Fibroblast of skin of back (primary cell): ENCODE results near the gene TNIK.
A peak's percentile ranks its signal among the peaks of the same experiment; 100 is the strongest.
"Not testable (repeated sequence)": the region's sequence is repeated elsewhere in the genome, so short reads cannot be mapped to it uniquely, and the experiment has no call there.

Experiments used
- DNase-seq: peaks from one replicate; pipeline ENCODE4 v3.0.0-alpha.2; 2013

Gene TNIK

GRCh38 chr3:171383206-171384018 lies 76.8 kb downstream of the TNIK start:
- no peak for DNase-seq

- DNase-seq, result not testable (repeated sequence)
These were observed 77.9 kb downstream of the TNIK start for GRCh38 chr3:171382347-171382746.

- no peak for DNase-seq
These were observed 79.3 kb downstream of the TNIK start for GRCh38 chr3:171380711-171381425.

GRCh38 chr3:171379961-171380483 lies 80.2 kb downstream of the TNIK start:
- no peak for DNase-seq

GRCh38 chr3:171379281-171379680 lies 80.9 kb downstream of the TNIK start:
- peak; percentile 68 for DNase-seq

- DNase-seq, result no peak
These were observed 81.6 kb downstream of the TNIK start for GRCh38 chr3:171378586-171378985.

GRCh38 chr3:171377859-171378258 lies 82.3 kb downstream of the TNIK start:
- DNase-seq, result no peak

- no peak for DNase-seq
These were observed 83.6 kb downstream of the TNIK start for GRCh38 chr3:171376596-171376947.

GRCh38 chr3:171375666-171376595 lies 84.3 kb downstream of the TNIK start:
- DNase-seq, result no peak

- DNase-seq, result peak; percentile 72
These were observed 85.4 kb downstream of the TNIK start for GRCh38 chr3:171374661-171375285.

GRCh38 chr3:171374260-171374659 lies 85.9 kb downstream of the TNIK start:
- DNase-seq, result no peak

- DNase-seq, result no peak
These were observed 86.5 kb downstream of the TNIK start for GRCh38 chr3:171373711-171374110.

GRCh38 chr3:171372694-171373093 lies 87.5 kb downstream of the TNIK start:
- DNase-seq, result no peak

- no peak for DNase-seq
These were observed 88.9 kb downstream of the TNIK start for GRCh38 chr3:171371354-171371753.

- DNase-seq, result no peak
These were observed 91.0 kb downstream of the TNIK start for GRCh38 chr3:171369156-171369555.

GRCh38 chr3:171366738-171367137 lies 93.5 kb downstream of the TNIK start:
- DNase-seq, result not testable (repeated sequence)

GRCh38 chr3:171366043-171366442 lies 94.2 kb downstream of the TNIK start:
- DNase-seq, result no peak

GRCh38 chr3:171365489-171365888 lies 94.7 kb downstream of the TNIK start:
- DNase-seq, result no peak

GRCh38 chr3:171364500-171364899 lies 95.7 kb downstream of the TNIK start:
- no peak for DNase-seq

- no peak for DNase-seq
These were observed 97.0 kb downstream of the TNIK start for GRCh38 chr3:171363202-171363601.

GRCh38 chr3:171362575-171362974 lies 97.6 kb downstream of the TNIK start:
- DNase-seq, result no peak

- no peak for DNase-seq
These were observed 101.4 kb downstream of the TNIK start for GRCh38 chr3:171358881-171359198.
